ENCODE data around the gene TTLL7. TPM values are rescaled to one million over a fixed set of nuclear protein-coding genes. Genes with fewer than 3 reads are reported as not detected.

TTLL7 gene
- total RNA-seq, 2 experiments from 2014 or later: 0.41 to 1.4 TPM

GRCh38 chr1:83928396-83928795 lies 70.5 kb downstream of the TTLL7 start:
- no peaks in the 10 kb centered on the region for H3K36me3 Mint-ChIP-seq (ENCODE audit: low read depth)
- ChIA-PET POLR2A (no interaction called here), CTCF (interaction anchor here (1.1 to 3.5 kb wide), 2 partner anchors 194 to 844 kb away, joined by 3 to 12 read pairs; no protein-coding TSS in a partner anchor)
- no peak for TF ChIP-seq CTCF (IDR thresholded peaks at IDR 0.05)
- DNase-seq: no peak
- no peak overlapping the region for H3K4me3 Mint-ChIP-seq
- H3K27ac Mint-ChIP-seq: no peak overlapping the region
- no peaks in the 10 kb centered on the region for H3K4me1 Mint-ChIP-seq (ENCODE audit: low read depth)
- H3K27me3 Mint-ChIP-seq: peaks cover 9% of the 10 kb centered on the region
- H3K9me3 Mint-ChIP-seq: no peaks in the 10 kb centered on the region
- intact Hi-C loops (cut with micrococcal nuclease): no loop called here
- ATAC-seq: no peak

- POLR2A ChIA-PET: no interaction called here
- intact Hi-C loops (cut with micrococcal nuclease): no loop called here
- CTCF ChIA-PET: interaction anchor here (3.5 kb wide), 1 partner anchor 195 kb away, joined by 12 read pairs; no protein-coding TSS in a partner anchor
- Mint-ChIP-seq H3K27me3 (peaks cover 12% of the 10 kb centered on the region), H3K4me3 (no peak overlapping the region), H3K9me3 (no peaks in the 10 kb centered on the region), H3K4me1 (ENCODE audit: low read depth) (no peaks in the 10 kb centered on the region), H3K36me3 (ENCODE audit: low read depth) (no peaks in the 10 kb centered on the region), H3K27ac (no peak overlapping the region)
- no peak for TF ChIP-seq CTCF (IDR thresholded peaks at IDR 0.05)
- no peak for ATAC-seq
- no peak for DNase-seq
Observed at GRCh38 chr1:83927701-83928100, 71.2 kb downstream of the TTLL7 start.

GRCh38 chr1:83927061-83927460 lies 71.9 kb downstream of the TTLL7 start:
- POLR2A ChIA-PET: no interaction called here
- peaks cover 12% of the 10 kb centered on the region for H3K27me3 Mint-ChIP-seq
- H3K27ac Mint-ChIP-seq: no peak overlapping the region
- ATAC-seq (no peak), DNase-seq (no peak)
- no peak overlapping the region for H3K4me3 Mint-ChIP-seq
- H3K36me3 Mint-ChIP-seq (ENCODE audit: low read depth): no peaks in the 10 kb centered on the region
- intact Hi-C loops (cut with micrococcal nuclease): no loop called here
- H3K4me1 Mint-ChIP-seq (ENCODE audit: low read depth): no peaks in the 10 kb centered on the region
- TF ChIP-seq CTCF (IDR thresholded peaks at IDR 0.05): no peak
- CTCF ChIA-PET: interaction anchor here (3.5 kb wide), 1 partner anchor 196 kb away, joined by 12 read pairs; no protein-coding TSS in a partner anchor
- H3K9me3 Mint-ChIP-seq: no peaks in the 10 kb centered on the region

GRCh38 chr1:83923553-83923952 lies 75.4 kb downstream of the TTLL7 start:
- ChIA-PET POLR2A (no interaction called here), CTCF (no interaction called here)
- Mint-ChIP-seq H3K4me3 (no peak overlapping the region), H3K27ac (no peak overlapping the region), H3K4me1 (ENCODE audit: low read depth) (no peaks in the 10 kb centered on the region), H3K36me3 (ENCODE audit: low read depth) (no peaks in the 10 kb centered on the region), H3K27me3 (peaks cover 17% of the 10 kb centered on the region), H3K9me3 (no peaks in the 10 kb centered on the region)
- intact Hi-C loops (cut with micrococcal nuclease): no loop called here
- DNase-seq: no peak
- no peak for TF ChIP-seq CTCF (IDR thresholded peaks at IDR 0.05)
- no peak for ATAC-seq

- no peak overlapping the region for H3K4me3 Mint-ChIP-seq
- intact Hi-C loops (cut with micrococcal nuclease): no loop called here
- POLR2A ChIA-PET: no interaction called here
- no peak for DNase-seq
- no peak for ATAC-seq
- H3K27me3 Mint-ChIP-seq: peaks cover 15% of the 10 kb centered on the region
- TF ChIP-seq CTCF (IDR thresholded peaks at IDR 0.05): no peak
- no peaks in the 10 kb centered on the region for H3K36me3 Mint-ChIP-seq (ENCODE audit: low read depth)
- no peak overlapping the region for H3K27ac Mint-ChIP-seq
- no peaks in the 10 kb centered on the region for H3K9me3 Mint-ChIP-seq
- CTCF ChIA-PET: no interaction called here
- no peaks in the 10 kb centered on the region for H3K4me1 Mint-ChIP-seq (ENCODE audit: low read depth)
Observed at GRCh38 chr1:83922431-83922830, 76.5 kb downstream of the TTLL7 start.
